ENCODE data around the gene P2RX4.

The P2RX4 gene

DNA sequence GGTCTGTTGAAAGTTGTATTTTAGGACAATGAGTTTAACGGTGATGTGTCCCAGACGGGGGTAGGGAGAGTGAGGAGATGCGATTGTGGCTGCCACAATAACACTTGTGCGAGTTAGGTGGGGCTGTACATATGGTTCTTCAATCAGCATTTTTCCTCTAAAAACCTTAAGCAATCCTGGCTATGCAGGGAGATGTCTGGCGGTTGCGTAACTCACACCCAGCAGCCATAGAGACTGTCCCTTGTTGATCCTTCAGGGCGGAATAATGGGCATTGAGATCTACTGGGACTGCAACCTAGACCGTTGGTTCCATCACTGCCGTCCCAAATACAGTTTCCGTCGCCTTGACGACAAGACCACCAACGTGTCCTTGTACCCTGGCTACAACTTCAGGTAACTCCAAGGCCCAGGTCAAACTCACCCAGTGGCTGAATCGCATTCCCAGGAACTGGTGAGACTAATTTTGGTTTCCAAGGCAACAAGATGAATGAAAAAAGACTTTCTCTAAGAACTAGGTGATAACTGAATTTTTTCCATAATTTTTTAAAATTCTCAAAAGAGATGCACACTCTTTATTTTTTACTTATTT, 42.6 kb upstream of the P2RX4 start:
- no peak for DNase-seq (ENCODE audit: extremely low read depth, insufficient read length)
- H3K36me3 ChIP-seq (ENCODE audit: control insufficient read depth, insufficient read depth, low read length), result no peaks in the 10 kb centered on the region
- no peaks in the 10 kb centered on the region for H3K27me3 ChIP-seq (replicated peaks; ENCODE audit: control insufficient read depth, insufficient read depth, low read length)
- no peak overlapping the region for H3K4me3 ChIP-seq (replicated peaks; ENCODE audit: low read depth, low read length)
- no peak for TF ChIP-seq CTCF (IDR thresholded peaks at IDR 0.05; ENCODE audit: insufficient read depth, low read length, poor library complexity, severe bottlenecking)

DNA sequence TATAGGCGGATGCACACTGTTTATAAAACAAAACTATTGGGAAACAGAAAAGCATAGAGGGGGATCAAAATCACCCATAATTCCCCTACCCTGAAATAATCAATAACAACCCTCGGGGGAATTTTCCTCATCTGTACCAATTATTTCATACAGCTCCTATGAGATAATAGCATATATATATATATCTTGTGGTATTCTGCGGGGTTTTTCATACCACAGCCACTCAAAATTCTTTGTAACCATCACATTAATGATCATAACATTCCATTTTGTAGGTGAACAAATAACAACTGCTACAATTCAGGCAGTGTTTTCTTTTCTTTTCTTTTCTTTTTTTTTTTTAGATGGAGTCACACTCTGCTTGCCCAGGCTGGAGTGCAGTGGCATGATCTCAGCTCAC, 42.0 kb upstream of the P2RX4 start:
- no peak overlapping the region for H3K4me3 ChIP-seq (replicated peaks; ENCODE audit: low read depth, low read length)
- no peaks in the 10 kb centered on the region for H3K27me3 ChIP-seq (replicated peaks; ENCODE audit: control insufficient read depth, insufficient read depth, low read length)
- DNase-seq (ENCODE audit: extremely low read depth, insufficient read length), result no peak
- H3K36me3 ChIP-seq (ENCODE audit: control insufficient read depth, insufficient read depth, low read length), result no peaks in the 10 kb centered on the region
- no peak for TF ChIP-seq CTCF (IDR thresholded peaks at IDR 0.05; ENCODE audit: insufficient read depth, low read length, poor library complexity, severe bottlenecking)

- Histone ChIP-seq H3K27me3 (replicated peaks; ENCODE audit: control insufficient read depth, insufficient read depth, low read length) (no peaks in the 10 kb centered on the region), H3K36me3 (ENCODE audit: control insufficient read depth, insufficient read depth, low read length) (no peaks in the 10 kb centered on the region), H3K4me3 (replicated peaks; ENCODE audit: low read depth, low read length) (no peak overlapping the region)
- TF ChIP-seq CTCF (IDR thresholded peaks at IDR 0.05; ENCODE audit: insufficient read depth, low read length, poor library complexity, severe bottlenecking), result no peak
- no peak for DNase-seq (ENCODE audit: extremely low read depth, insufficient read length)
Measured at GRCh38 chr12:121170151-121170550, 39.8 kb upstream of the P2RX4 start.

GRCh38 chr12:121170611-121171260, 39.2 kb upstream of the P2RX4 start:
- Histone ChIP-seq H3K27me3 (replicated peaks; ENCODE audit: control insufficient read depth, insufficient read depth, low read length) (no peaks in the 10 kb centered on the region), H3K4me3 (replicated peaks; ENCODE audit: low read depth, low read length) (no peak overlapping the region), H3K36me3 (ENCODE audit: control insufficient read depth, insufficient read depth, low read length) (no peaks in the 10 kb centered on the region)
- DNase-seq (ENCODE audit: extremely low read depth, insufficient read length), result no peak
- TF ChIP-seq CTCF (IDR thresholded peaks at IDR 0.05; ENCODE audit: insufficient read depth, low read length, poor library complexity, severe bottlenecking), result no peak

DNA sequence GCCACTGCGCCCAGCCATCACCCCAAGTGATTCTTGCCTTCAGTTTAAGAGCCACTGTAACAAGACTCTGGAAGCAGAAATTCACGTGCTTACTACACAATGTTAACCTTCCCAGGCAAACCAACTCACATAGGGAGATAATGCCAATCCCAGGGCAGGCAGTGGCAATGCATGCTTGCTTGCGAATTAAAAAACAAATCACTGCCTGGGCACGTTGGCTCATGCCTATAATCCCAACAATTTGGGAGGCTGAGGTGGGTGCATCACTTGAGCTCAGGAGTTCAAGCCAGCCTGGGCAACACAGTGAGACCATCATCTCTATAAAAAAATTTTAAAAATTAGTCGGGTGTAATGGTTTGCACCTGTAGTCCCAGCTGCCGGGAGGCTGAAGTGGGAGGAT, 37.8 kb upstream of the P2RX4 start:
- TF ChIP-seq CTCF (IDR thresholded peaks at IDR 0.05; ENCODE audit: insufficient read depth, low read length, poor library complexity, severe bottlenecking), result no peak
- no peak for DNase-seq (ENCODE audit: extremely low read depth, insufficient read length)

More for the DNA sequence above, 37.8 kb upstream of the P2RX4 start:
- Histone ChIP-seq H3K4me3 (replicated peaks; ENCODE audit: low read depth, low read length) (no peak overlapping the region), H3K36me3 (ENCODE audit: control insufficient read depth, insufficient read depth, low read length) (no peaks in the 10 kb centered on the region), H3K27me3 (replicated peaks; ENCODE audit: control insufficient read depth, insufficient read depth, low read length) (no peaks in the 10 kb centered on the region)
